H1 (cell line): ENCODE measurements around the gene PRDX2. TPM values are rescaled to one million over a fixed set of nuclear protein-coding genes. Genes with fewer than 3 reads are reported as not detected.

Experiments used
- CTCF ChIA-PET: fragments of 300-600 bp; sonication (Branson Sonifier 250); formaldehyde crosslinking; loops from one replicate; lab custom pipeline; 2021; ENCODE audit not compliant: partially characterized antibody; lab: Charles Lee
- POLR2A ChIA-PET: fragments of 300-600 bp; sonication (Branson Sonifier 250); formaldehyde crosslinking; loops from one replicate; lab custom pipeline; 2021; ENCODE audit warnings: inconsistent platforms; ENCODE audit not compliant: partially characterized antibody; lab: Charles Lee
- DNase-seq, 2 experiments: peaks; one replicate each; pipeline versions ENCODE4 v3.0.0 to v3.0.0-alpha.2; 2010 to 2022; ENCODE audit warnings: low spot score in 2 of 2, low read depth in 1 of 2, mixed read lengths in 1 of 2
- FAIRE-seq: peaks from 2 replicates; lab custom pipeline; 2011; peaks lifted over from hg19 to GRCh38; lab: Jason Lieb, UNC
- H2AFZ ChIP-seq: 2 replicates; pipeline ENCODE4 v1.8.1; 2012; ENCODE audit warnings: low read length, inconsistent platforms
- H2AK5ac ChIP-seq: 2 replicates; pipeline ENCODE4 v1.6.1; 2013; ENCODE audit warnings: low read depth, low read length
- H2BK120ac ChIP-seq: replicated peaks from 2 replicates; pipeline ENCODE3; 2013; ENCODE audit warnings: low read depth, low read length, inconsistent platforms
- H2BK12ac ChIP-seq: 2 replicates; pipeline ENCODE4 v1.6.1; 2013; ENCODE audit warnings: low read depth, low read length
- H2BK15ac ChIP-seq: 2 replicates; pipeline ENCODE4 v1.6.1; 2013; ENCODE audit warnings: low read length
- H2BK20ac ChIP-seq: 2 replicates; pipeline ENCODE4 v1.6.1; 2013; ENCODE audit warnings: low read length
- H2BK5ac ChIP-seq: 2 replicates; pipeline ENCODE4 v1.6.1; 2013; ENCODE audit warnings: low read depth, low read length
- H3K14ac ChIP-seq: 2 replicates; pipeline ENCODE4 v1.6.1; 2013; ENCODE audit warnings: inconsistent platforms; ENCODE audit not compliant: insufficient read length
- H3K18ac ChIP-seq: 2 replicates; pipeline ENCODE4 v1.6.1; 2013; ENCODE audit warnings: low read length; ENCODE audit errors: extremely low read depth
- H3K23ac ChIP-seq: 2 replicates; pipeline ENCODE4 v1.6.1; 2013; ENCODE audit warnings: inconsistent platforms; ENCODE audit not compliant: insufficient read length
- H3K23me2 ChIP-seq: 2 replicates; pipeline ENCODE4 v1.6.1; 2013; ENCODE audit warnings: low read depth, low read length
- H3K27ac ChIP-seq: 2 replicates; pipeline ENCODE4 v1.6.1; 2011; ENCODE audit warnings: low read depth, low read length, inconsistent platforms
- H3K27me3 ChIP-seq, 4 experiments: replicated peaks in 1 of 4; 1 replicate in 1 of 4; 2 replicates in 3 of 4; pipeline versions ENCODE4 v1.6.1 to v1.8.1; 2011 to 2013; ENCODE audit warnings: low read length in 3 of 4, mild to moderate bottlenecking in 3 of 4, inconsistent platforms in 2 of 4, mixed read lengths in 2 of 4, moderate library complexity in 1 of 4; ENCODE audit not compliant: control insufficient read depth in 3 of 4, insufficient read depth in 3 of 4; ENCODE audit errors: extremely low read depth in 1 of 4
- H3K36me3 ChIP-seq, 4 experiments: 2 replicates each; pipeline versions ENCODE4 v1.6.1 to v1.8.1; 2011 to 2013; ENCODE audit warnings: mild to moderate bottlenecking in 4 of 4, low read length in 3 of 4, moderate library complexity in 2 of 4, control low read depth in 1 of 4, inconsistent platforms in 1 of 4; ENCODE audit not compliant: insufficient read depth in 4 of 4, control insufficient read depth in 2 of 4
- H3K4ac ChIP-seq: replicated peaks from 2 replicates; pipeline ENCODE3; 2013; ENCODE audit warnings: low read length, low read depth, mixed read lengths, inconsistent platforms; ENCODE audit not compliant: insufficient read length
- H3K4me1 ChIP-seq, 4 experiments: replicated peaks in 1 of 4; 1 replicate in 1 of 4; 2 replicates in 3 of 4; pipeline versions ENCODE4 v1.6.1 to v1.8.1; 2011 to 2013; ENCODE audit warnings: low read length in 3 of 4, inconsistent platforms in 2 of 4, mixed read lengths in 1 of 4; ENCODE audit not compliant: insufficient read depth in 4 of 4, control insufficient read depth in 3 of 4
- H3K4me2 ChIP-seq, 2 experiments: 2 replicates each; pipeline versions ENCODE4 v1.6.1 to v1.8.1; 2011 to 2013; ENCODE audit warnings: low read depth in 2 of 2, low read length in 2 of 2, control low read depth in 1 of 2, inconsistent platforms in 1 of 2, mild to moderate bottlenecking in 1 of 2; ENCODE audit not compliant: insufficient read depth in 1 of 2
- H3K4me3 ChIP-seq, 4 experiments: fragments of 200-600, 300-600 bp in 1 of 4; sonication (generic), shearing (Covaris generic), sonication (Bioruptor Twin) in 1 of 4; 2 replicates each; pipeline versions ENCODE4 v1.5.1 to v1.8.1; 2011 to 2016; ENCODE audit warnings: low read length in 4 of 4, low read depth in 3 of 4, control low read depth in 2 of 4, inconsistent platforms in 2 of 4, mild to moderate bottlenecking in 2 of 4, mixed read lengths in 1 of 4, moderate library complexity in 1 of 4; ENCODE audit not compliant: insufficient read depth in 2 of 4; ENCODE audit errors: extremely low read depth in 1 of 4
- H3K56ac ChIP-seq: replicated peaks from 2 replicates; pipeline ENCODE3; 2013; ENCODE audit warnings: low read depth, mild to moderate bottlenecking, mixed read lengths, low read length, inconsistent platforms; ENCODE audit not compliant: insufficient read length
- H3K79me1 ChIP-seq: 2 replicates; pipeline ENCODE4 v1.6.1; 2013; ENCODE audit warnings: low read depth, low read length, control low read depth
- H3K79me2 ChIP-seq, 2 experiments: 2 replicates each; pipeline versions ENCODE4 v1.6.1 to v1.8.1; 2012 to 2013; ENCODE audit warnings: low read length in 2 of 2, mild to moderate bottlenecking in 2 of 2, inconsistent platforms in 1 of 2; ENCODE audit not compliant: insufficient read depth in 2 of 2, control insufficient read depth in 1 of 2
- H3K9ac ChIP-seq, 4 experiments: replicated peaks in 1 of 4; 1 replicate in 1 of 4; 2 replicates in 3 of 4; pipeline versions ENCODE4 v1.6.1 to v1.8.1; 2011 to 2013; ENCODE audit warnings: low read depth in 3 of 4, low read length in 3 of 4, control low read depth in 2 of 4, mild to moderate bottlenecking in 2 of 4, moderate library complexity in 2 of 4, inconsistent platforms in 1 of 4; ENCODE audit errors: extremely low read depth in 1 of 4
- H3K9me3 ChIP-seq, 2 experiments: 2 replicates each; pipeline versions ENCODE4 v1.6.1 to v1.8.1; 2012 to 2013; ENCODE audit warnings: mild to moderate bottlenecking in 2 of 2, moderate library complexity in 2 of 2, control low read depth in 1 of 2, inconsistent platforms in 1 of 2, low read depth in 1 of 2, low read length in 1 of 2, mixed read lengths in 1 of 2; ENCODE audit not compliant: insufficient read depth in 2 of 2
- H4K20me1 ChIP-seq, 2 experiments: replicated peaks in 1 of 2; 2 replicates each; pipeline versions ENCODE3 to v1.8.1; 2011 to 2013; ENCODE audit warnings: inconsistent platforms in 2 of 2, low read length in 2 of 2, mild to moderate bottlenecking in 1 of 2; ENCODE audit not compliant: insufficient read depth in 2 of 2, control insufficient read depth in 1 of 2
- H4K5ac ChIP-seq: 2 replicates; pipeline ENCODE4 v1.6.1; 2013; ENCODE audit warnings: low read length, low read depth, mixed read lengths, inconsistent platforms; ENCODE audit not compliant: insufficient read length
- H4K8ac ChIP-seq: 2 replicates; pipeline ENCODE4 v1.8.0; 2013; ENCODE audit warnings: mild to moderate bottlenecking, moderate library complexity, low read length, inconsistent platforms; ENCODE audit not compliant: insufficient read depth; ENCODE audit errors: extremely low read depth
- H4K91ac ChIP-seq: replicated peaks from 2 replicates; pipeline ENCODE3; 2013; ENCODE audit warnings: low read length, mixed read lengths, inconsistent platforms; ENCODE audit not compliant: insufficient read length
- BCL11A ChIP-seq, 2 experiments: IDR thresholded peaks; one replicate each; pipeline ENCODE4 v1.6.1; 2011; ENCODE audit warnings: low read depth in 2 of 2, low read length in 2 of 2, mild to moderate bottlenecking in 2 of 2
- JUND ChIP-seq: IDR thresholded peaks from 2 replicates; pipeline ENCODE4 v1.6.1; 2011; ENCODE audit warnings: mild to moderate bottlenecking, improper control_type of control experiment, low read length
- RBBP5 ChIP-seq: IDR thresholded peaks from 2 replicates; pipeline ENCODE4 v1.7.1; 2012; ENCODE audit warnings: low read depth, mild to moderate bottlenecking, inconsistent platforms, low read length, moderate library complexity, borderline replicate concordance
- RXRA ChIP-seq: IDR thresholded peaks from 2 replicates; pipeline ENCODE4 v1.6.1; 2011; ENCODE audit warnings: low read depth, mild to moderate bottlenecking, low read length, moderate library complexity; ENCODE audit not compliant: insufficient read depth
- SAP30 ChIP-seq: fragments of 300-600 bp; sonication (generic); IDR thresholded peaks from 2 replicates; pipeline ENCODE4 v1.7.1; 2012; ENCODE audit warnings: low read length, moderate library complexity, mild to moderate bottlenecking, inconsistent platforms; ENCODE audit not compliant: insufficient read depth, insufficient replicate concordance
- SP1 ChIP-seq: IDR thresholded peaks from 2 replicates; pipeline ENCODE4 v1.6.1; 2011; ENCODE audit warnings: low read depth, low read length
- SP2 ChIP-seq: IDR thresholded peaks from 2 replicates; pipeline ENCODE4 v1.6.1; 2012; ENCODE audit warnings: mild to moderate bottlenecking, low read length, inconsistent platforms
- SRF ChIP-seq: IDR thresholded peaks from 2 replicates; pipeline ENCODE4 v1.6.1; 2011; ENCODE audit warnings: mild to moderate bottlenecking, low read depth, low read length, moderate library complexity
- TCF12 ChIP-seq: IDR thresholded peaks from 2 replicates; pipeline ENCODE4 v1.6.1; 2011; ENCODE audit warnings: low read depth, mild to moderate bottlenecking, low read length
- USF2 ChIP-seq: IDR thresholded peaks from 2 replicates; pipeline ENCODE4 v1.6.1; 2011; ENCODE audit warnings: low read length, improper control_type of control experiment
- WGBS, 2 experiments: shearing (Covaris generic) in 1 of 2; methylation state at CpG; one replicate each; pipeline versions ENCODE4 v1.1.6 to v1.1.7; 2013 to 2015; ENCODE audit warnings: low lambda C conversion rate in 2 of 2, mixed read lengths in 2 of 2, inconsistent platforms in 1 of 2, low coverage in 1 of 2, missing lambda C conversion rate in 1 of 2; ENCODE audit not compliant: insufficient replicate concordance in 2 of 2, insufficient coverage in 1 of 2, insufficient read length in 1 of 2; ENCODE audit errors: extremely low coverage in 1 of 2, missing lambda C conversion rate in 1 of 2; 5-methylcytosine and 5-hydroxymethylcytosine counted together
- polyA plus RNA-seq, 7 experiments: library from polyadenylated mRNA; depleted of rRNA in 3 of 7; stranded (reverse) in 5 of 7; unstranded in 2 of 7; fragments of >200 nt in 5 of 7; fragments of 200-250 nt in 2 of 7; gene quantifications; 1 replicate in 5 of 7; 2 replicates in 1 of 7; 4 replicates in 1 of 7; pipeline versions ENCODE4 v1.2.1 to v1.2.3, GENCODE V29; 2011 to 2013; ENCODE audit warnings: missing spikeins in 2 of 7, mixed read lengths in 2 of 7
- total RNA-seq: library from RNA; stranded (reverse); fragmentation: NEBNext Ultra II Directional; extraction: Animal tissue kit (Norgen Biotek cat#: 25700); gene quantifications from 2 replicates; pipeline ENCODE4 v1.2.1, GENCODE V29; 2021

The PRDX2 gene
- total and polyA plus RNA-seq, 2 of the 8 experiments (the other 6 are each of a cell fraction or from before 2014, with no cell fraction given), result 380 to 748 TPM

GRCh38 chr19:12777217-12778016 is 24.2 kb downstream of the PRDX2 start:
- H3K27me3 ChIP-seq, result no peaks in the 10 kb centered on the region
- H2AK5ac ChIP-seq, result no peak overlapping the region
- peak overlapping the region; percentile 29 for H4K5ac ChIP-seq
- WGBS, 2 experiments, result 15% methylated on average over 40 of the region's 43 CpGs; no CpG with 5 or more reads in 1 of the 2 experiments
- no peak overlapping the region for H3K9ac ChIP-seq
- H3K79me1 ChIP-seq, result no peaks in the 10 kb centered on the region
- no peaks in the 10 kb centered on the region for H3K9me3 ChIP-seq
- H2AFZ ChIP-seq, result no peak overlapping the region; the same call in 1 of the 2 replicates
- H3K79me2 ChIP-seq, result no peaks in the 10 kb centered on the region
- no peak overlapping the region for H2BK120ac ChIP-seq
- H2BK12ac ChIP-seq, result no peak overlapping the region
- H3K4me2 ChIP-seq, result peak overlapping the region; percentile 93 to 94
- H4K8ac ChIP-seq, result peak overlapping the region; percentile 37; the same call in 1 of the 2 replicates
- H2BK5ac ChIP-seq, result peak overlapping the region; percentile 85; the same call in 1 of the 2 replicates
- peaks cover 0 to 22% (median 17%) of the 10 kb centered on the region in 4 experiments; a peak in 6 of 7 replicates for H3K4me1 ChIP-seq
- CTCF ChIA-PET, result interaction anchor here (0.7 to 11.2 kb wide), 22 partner anchors 10 to 88 kb away, joined by 3 to 277 read pairs (median 4); partner anchors contain the start of genes GET3, JUNB, RNASEH2A and THSD8
- H3K27ac ChIP-seq, result no peak overlapping the region
- peak overlapping the region; percentile 40 to 69 (median 62) for H3K4me3 ChIP-seq
- H3K23ac ChIP-seq, result no peak overlapping the region
- H3K23me2 ChIP-seq, result peaks cover 22% of the 10 kb centered on the region; the same call in 1 of the 2 replicates
- peak overlapping the region; percentile 92 for H3K18ac ChIP-seq
- no peak overlapping the region for H3K14ac ChIP-seq
- no peak overlapping the region for H2BK20ac ChIP-seq
- DNase-seq (peak in 1 of 2 experiments; percentile 95), FAIRE-seq (no peak)
- no peak overlapping the region for H2BK15ac ChIP-seq
- no peaks in the 10 kb centered on the region; a peak in 1 of 8 replicates for H3K36me3 ChIP-seq
- POLR2A ChIA-PET, result interaction anchor here (0.9 to 16.6 kb wide), 14 partner anchors 8 to 114 kb away, joined by 3 to 317 read pairs (median 4); partner anchors contain the start of genes GCDH, GET3, JUNB and PRDX2
- no peaks in the 10 kb centered on the region for H4K20me1 ChIP-seq
- H3K4ac ChIP-seq, result peak overlapping the region; percentile 87
- no peak overlapping the region for H3K56ac ChIP-seq
- H4K91ac ChIP-seq, result no peak overlapping the region
- no peak for TF ChIP-seq JUND
- no peak for TF ChIP-seq BCL11A (IDR thresholded peaks at IDR 0.05; ENCODE audit: low read depth in 2 of 2, low read length in 2 of 2)
- no peak for TF ChIP-seq RBBP5
- TF ChIP-seq SP2, result no peak
- 0 out of 2 replicates have a peak, but pooled peaks have one; percentile 6 for TF ChIP-seq TCF12
- no peak for TF ChIP-seq SP1
- no peak for TF ChIP-seq RXRA
- TF ChIP-seq SRF, result no peak
- TF ChIP-seq SAP30, result no peak
- TF ChIP-seq USF2, result no peak
